Hepatocyte (in vitro differentiated cells): ENCODE data around the gene DENND5B. TPM values are rescaled to one million over a fixed set of nuclear protein-coding genes. Genes with fewer than 3 reads are reported as not detected.

Experiments used
- DNase-seq: peaks from one replicate; pipeline ENCODE4 v3.0.0-alpha.2; 2016; ENCODE audit warnings: low spot score
- H2AFZ ChIP-seq: fragments of 200-600 bp; sonication (generic); 2 replicates; pipeline ENCODE4 v1.6.0; 2016; ENCODE audit warnings: antibody characterized with exemption, mild to moderate bottlenecking
- H3K27ac ChIP-seq: fragments of 200-600 bp; sonication (generic); 2 replicates; pipeline ENCODE4 v1.5.1; 2016; ENCODE audit warnings: mild to moderate bottlenecking
- H3K27me3 ChIP-seq: fragments of 200-600 bp; sonication (generic); 2 replicates; pipeline ENCODE4 v1.6.1; 2016
- H3K36me3 ChIP-seq: fragments of 200-600 bp; sonication (generic); replicated peaks from 2 replicates; pipeline ENCODE4 v1.5.1; 2016; ENCODE audit warnings: low read depth; ENCODE audit not compliant: insufficient read depth
- H3K4me1 ChIP-seq: fragments of 200-600 bp; sonication (generic); 2 replicates; pipeline ENCODE4 v1.5.1; 2016; ENCODE audit warnings: mild to moderate bottlenecking, moderate library complexity; ENCODE audit not compliant: insufficient read depth
- H3K4me2 ChIP-seq: fragments of 200-600 bp; sonication (generic); 2 replicates; pipeline ENCODE4 v1.6.0; 2016
- H3K4me3 ChIP-seq: fragments of 200-600 bp; sonication (generic); 2 replicates; pipeline ENCODE4 v1.5.1; 2016; ENCODE audit warnings: mild to moderate bottlenecking
- H3K79me2 ChIP-seq: fragments of 200-600 bp; sonication (generic); 2 replicates; pipeline ENCODE4 v1.6.0; 2017; ENCODE audit warnings: mild to moderate bottlenecking
- H3K9me2 ChIP-seq: fragments of 200-600 bp; sonication (generic); replicated peaks from 2 replicates; pipeline ENCODE4 v1.6.0; 2017; ENCODE audit warnings: mild to moderate bottlenecking; ENCODE audit not compliant: insufficient read depth
- H3K9me3 ChIP-seq: fragments of 200-600 bp; sonication (generic); 2 replicates; pipeline ENCODE4 v1.5.1; 2016; ENCODE audit warnings: low read depth, mild to moderate bottlenecking
- H4K20me1 ChIP-seq: fragments of 200-600 bp; sonication (generic); 2 replicates; pipeline ENCODE4 v1.6.0; 2016; ENCODE audit warnings: mild to moderate bottlenecking; ENCODE audit not compliant: insufficient read depth, poor library complexity, severe bottlenecking
- EZH2 ChIP-seq: fragments of 200-600 bp; sonication (generic); IDR thresholded peaks from 2 replicates; pipeline ENCODE4 v1.6.1; 2016; ENCODE audit warnings: antibody characterized with exemption, mild to moderate bottlenecking, borderline replicate concordance
- EZH2phosphoT487 ChIP-seq: fragments of 200-600 bp; sonication (generic); IDR thresholded peaks from one replicate; pipeline ENCODE4 v1.6.1; 2018; ENCODE audit warnings: antibody characterized with exemption, mild to moderate bottlenecking, low read depth, moderate library complexity; ENCODE audit not compliant: unreplicated experiment, severe bottlenecking
- WGBS: methylation state at CpG from one replicate; pipeline ENCODE4 v1.1.6; 2016; ENCODE audit warnings: low lambda C conversion rate; ENCODE audit errors: missing lambda C conversion rate; 5-methylcytosine and 5-hydroxymethylcytosine counted together
- polyA plus RNA-seq: library from polyadenylated mRNA; unstranded; fragments of >200 nt; fragmentation: Nextera tagmentation; extraction: Ambion mirVana; gene quantifications from 2 replicates; pipeline ENCODE4 v1.2.1, GENCODE V29; 2016
- total RNA-seq: library from RNA; depleted of rRNA; stranded (reverse); fragments of >200 nt; gene quantifications from 2 replicates; pipeline ENCODE4 v1.2.3, GENCODE V29; 2014
- TF ChIP-seq, protein P1 (sequence below): fragments of 200-600 bp; sonication (generic); IDR thresholded peaks from 2 replicates; pipeline ENCODE4 v1.5.1; 2016; ENCODE audit warnings: antibody characterized with exemption, mild to moderate bottlenecking; ENCODE audit not compliant: poor library complexity

DENND5B gene
- total and polyA plus RNA-seq, 2 experiments from 2014 or later = 10.4 to 24.9 TPM

DNA sequence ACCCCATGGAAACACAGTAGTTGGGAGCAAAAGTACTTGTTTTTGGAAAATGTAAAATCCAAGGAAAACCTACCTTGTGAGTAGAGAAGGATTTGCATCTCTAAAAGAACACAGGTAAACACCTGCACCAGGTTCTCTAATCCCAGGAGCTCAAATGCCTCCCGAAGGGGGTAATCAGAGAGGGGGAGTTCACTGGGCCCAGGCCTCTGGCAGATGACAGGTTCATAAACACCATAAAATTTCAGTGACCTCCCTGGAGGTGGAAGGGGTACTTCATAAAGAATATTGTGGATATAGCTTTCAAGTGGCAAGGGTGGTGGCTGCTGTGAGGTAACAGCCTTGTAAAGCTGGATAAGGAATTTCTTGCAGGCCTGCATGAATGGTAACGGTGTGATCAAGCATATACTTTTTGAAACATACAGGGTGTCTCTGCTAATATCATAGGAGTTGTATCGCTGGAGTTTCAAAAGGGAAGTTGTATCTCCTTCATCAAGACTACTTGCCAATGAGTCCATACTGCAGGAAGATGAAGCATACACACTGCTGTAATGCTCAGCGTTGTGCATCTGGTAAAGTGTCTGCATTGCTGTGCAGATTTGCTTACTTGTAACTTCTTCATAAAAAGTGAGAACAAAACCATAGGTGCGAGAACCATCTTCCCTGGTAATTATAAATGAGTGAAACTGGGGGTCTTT lies 111.3 kb downstream of the DENND5B start:
- no peak overlapping the region for H3K4me3 ChIP-seq
- H3K4me1 ChIP-seq = peaks cover 10% of the 10 kb centered on the region
- H3K4me2 ChIP-seq = no peak overlapping the region
- H3K79me2 ChIP-seq = peaks cover 2% of the 10 kb centered on the region
- no peaks in the 10 kb centered on the region for H3K9me3 ChIP-seq
- no peak overlapping the region for H2AFZ ChIP-seq
- DNase-seq = no peak
- no peaks in the 10 kb centered on the region for H3K27me3 ChIP-seq
- no peaks in the 10 kb centered on the region for H3K9me2 ChIP-seq
- no peaks in the 10 kb centered on the region for H3K36me3 ChIP-seq
- TF ChIP-seq EZH2phosphoT487 = no peak
- TF ChIP-seq, protein P1, sequence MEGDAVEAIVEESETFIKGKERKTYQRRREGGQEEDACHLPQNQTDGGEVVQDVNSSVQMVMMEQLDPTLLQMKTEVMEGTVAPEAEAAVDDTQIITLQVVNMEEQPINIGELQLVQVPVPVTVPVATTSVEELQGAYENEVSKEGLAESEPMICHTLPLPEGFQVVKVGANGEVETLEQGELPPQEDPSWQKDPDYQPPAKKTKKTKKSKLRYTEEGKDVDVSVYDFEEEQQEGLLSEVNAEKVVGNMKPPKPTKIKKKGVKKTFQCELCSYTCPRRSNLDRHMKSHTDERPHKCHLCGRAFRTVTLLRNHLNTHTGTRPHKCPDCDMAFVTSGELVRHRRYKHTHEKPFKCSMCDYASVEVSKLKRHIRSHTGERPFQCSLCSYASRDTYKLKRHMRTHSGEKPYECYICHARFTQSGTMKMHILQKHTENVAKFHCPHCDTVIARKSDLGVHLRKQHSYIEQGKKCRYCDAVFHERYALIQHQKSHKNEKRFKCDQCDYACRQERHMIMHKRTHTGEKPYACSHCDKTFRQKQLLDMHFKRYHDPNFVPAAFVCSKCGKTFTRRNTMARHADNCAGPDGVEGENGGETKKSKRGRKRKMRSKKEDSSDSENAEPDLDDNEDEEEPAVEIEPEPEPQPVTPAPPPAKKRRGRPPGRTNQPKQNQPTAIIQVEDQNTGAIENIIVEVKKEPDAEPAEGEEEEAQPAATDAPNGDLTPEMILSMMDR = no peak
- TF ChIP-seq EZH2 = no peak
- 92% methylated on average over 5 of the region's 5 CpGs for WGBS
- H3K27ac ChIP-seq = no peak overlapping the region
- no peaks in the 10 kb centered on the region for H4K20me1 ChIP-seq

- no peak for DNase-seq
- Histone ChIP-seq H3K9me2 (no peaks in the 10 kb centered on the region), H3K4me2 (no peak overlapping the region), H3K27ac (no peak overlapping the region), H3K79me2 (no peaks in the 10 kb centered on the region), H2AFZ (no peak overlapping the region), H3K27me3 (no peaks in the 10 kb centered on the region), H3K36me3 (no peaks in the 10 kb centered on the region), H3K9me3 (no peaks in the 10 kb centered on the region), H3K4me3 (no peak overlapping the region), H3K4me1 (peaks cover 10% of the 10 kb centered on the region), H4K20me1 (no peaks in the 10 kb centered on the region)
- WGBS = 76% methylated on average over 3 of the region's 3 CpGs
- TF ChIP-seq EZH2phosphoT487 (no peak), EZH2 (no peak)
- TF ChIP-seq, protein P1 = no peak
Measured at GRCh38 chr12:31478898-31479297, 112.0 kb downstream of the DENND5B start.

DNA sequence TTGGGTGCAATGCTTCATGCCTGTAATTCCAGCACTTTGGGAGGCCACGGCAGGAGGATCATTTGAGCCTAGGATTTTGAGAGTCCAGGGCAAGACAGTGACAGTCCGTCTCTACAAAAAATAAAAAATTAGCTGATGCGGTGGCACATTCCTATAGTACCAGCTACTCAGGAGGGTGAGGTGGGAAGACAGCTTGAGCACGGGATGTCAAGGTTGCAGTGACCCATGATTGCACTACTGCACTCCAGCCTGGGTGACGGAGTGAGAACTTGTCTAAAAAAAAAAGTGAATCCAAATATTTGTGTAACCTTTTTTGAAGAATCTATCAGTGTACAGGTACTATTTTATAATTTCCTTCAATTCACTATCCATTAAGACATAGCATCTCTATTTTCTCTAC lies 112.5 kb downstream of the DENND5B start:
- Histone ChIP-seq H3K9me3 (no peaks in the 10 kb centered on the region), H3K4me2 (no peak overlapping the region), H3K27ac (no peak overlapping the region), H3K36me3 (no peaks in the 10 kb centered on the region), H3K79me2 (no peaks in the 10 kb centered on the region), H3K27me3 (no peaks in the 10 kb centered on the region), H2AFZ (no peak overlapping the region), H3K9me2 (no peaks in the 10 kb centered on the region), H4K20me1 (no peaks in the 10 kb centered on the region), H3K4me1 (peaks cover 10% of the 10 kb centered on the region), H3K4me3 (no peak overlapping the region)
- TF ChIP-seq, protein P1 = no peak
- TF ChIP-seq EZH2phosphoT487 (no peak), EZH2 (no peak)
- WGBS = 95% methylated on average over 5 of the region's 5 CpGs
- DNase-seq = no peak

- Histone ChIP-seq H3K4me3 (no peak overlapping the region), H3K4me1 (peaks cover 10% of the 10 kb centered on the region), H3K9me2 (no peaks in the 10 kb centered on the region), H3K36me3 (no peaks in the 10 kb centered on the region), H3K79me2 (no peaks in the 10 kb centered on the region), H3K27me3 (no peaks in the 10 kb centered on the region), H4K20me1 (no peaks in the 10 kb centered on the region), H3K9me3 (no peaks in the 10 kb centered on the region), H2AFZ (no peak overlapping the region), H3K4me2 (no peak overlapping the region), H3K27ac (no peak overlapping the region)
- no peak for DNase-seq
- TF ChIP-seq EZH2phosphoT487 (no peak), EZH2 (no peak)
- TF ChIP-seq, protein P1 = no peak
Measured at GRCh38 chr12:31477687-31478086, 113.2 kb downstream of the DENND5B start.
